NB4 (cell line): ENCODE data around the gene SNRNP70.

ENCODE experiments used
- DNase-seq: peaks from one replicate; pipeline ENCODE4 v3.0.0; 2010; ENCODE audit warnings: low read depth
- H3K4me3 ChIP-seq: one replicate; pipeline ENCODE4 v1.5.1; 2011; ENCODE audit warnings: mild to moderate bottlenecking, low read depth, low read length, moderate library complexity
- MAX ChIP-seq: IDR thresholded peaks from 2 replicates; pipeline ENCODE4 v1.6.1; 2011; ENCODE audit warnings: low read depth, low read length
- MYC ChIP-seq: IDR thresholded peaks from 2 replicates; pipeline ENCODE4 v1.6.1; 2011; ENCODE audit warnings: low read depth, low read length
- POLR2A ChIP-seq: IDR thresholded peaks from 2 replicates; pipeline ENCODE4 v1.6.1; 2011; ENCODE audit warnings: mild to moderate bottlenecking; ENCODE audit not compliant: insufficient read length; ENCODE audit errors: extremely low read depth
- TF ChIP-seq, protein P1 (sequence below): IDR thresholded peaks from one replicate; pipeline ENCODE4 v1.5.1; 2012; ENCODE audit warnings: low read depth, low read length

SNRNP70 gene

GRCh38 chr19:49094505-49095482 is 9.5 kb downstream of the SNRNP70 start:
- H3K4me3 ChIP-seq: no peak overlapping the region
- DNase-seq: no peak
- no peak for TF ChIP-seq MYC
- TF ChIP-seq, protein P1, sequence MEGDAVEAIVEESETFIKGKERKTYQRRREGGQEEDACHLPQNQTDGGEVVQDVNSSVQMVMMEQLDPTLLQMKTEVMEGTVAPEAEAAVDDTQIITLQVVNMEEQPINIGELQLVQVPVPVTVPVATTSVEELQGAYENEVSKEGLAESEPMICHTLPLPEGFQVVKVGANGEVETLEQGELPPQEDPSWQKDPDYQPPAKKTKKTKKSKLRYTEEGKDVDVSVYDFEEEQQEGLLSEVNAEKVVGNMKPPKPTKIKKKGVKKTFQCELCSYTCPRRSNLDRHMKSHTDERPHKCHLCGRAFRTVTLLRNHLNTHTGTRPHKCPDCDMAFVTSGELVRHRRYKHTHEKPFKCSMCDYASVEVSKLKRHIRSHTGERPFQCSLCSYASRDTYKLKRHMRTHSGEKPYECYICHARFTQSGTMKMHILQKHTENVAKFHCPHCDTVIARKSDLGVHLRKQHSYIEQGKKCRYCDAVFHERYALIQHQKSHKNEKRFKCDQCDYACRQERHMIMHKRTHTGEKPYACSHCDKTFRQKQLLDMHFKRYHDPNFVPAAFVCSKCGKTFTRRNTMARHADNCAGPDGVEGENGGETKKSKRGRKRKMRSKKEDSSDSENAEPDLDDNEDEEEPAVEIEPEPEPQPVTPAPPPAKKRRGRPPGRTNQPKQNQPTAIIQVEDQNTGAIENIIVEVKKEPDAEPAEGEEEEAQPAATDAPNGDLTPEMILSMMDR: no peak
- TF ChIP-seq MAX: no peak
- TF ChIP-seq POLR2A: no peak

- peak; percentile 81 for DNase-seq
- no peak overlapping the region for H3K4me3 ChIP-seq
- TF ChIP-seq, protein P1: peak; percentile 96
- TF ChIP-seq MYC: no peak
- no peak for TF ChIP-seq MAX
- TF ChIP-seq POLR2A: no peak
Measured at GRCh38 chr19:49097453-49098288, 12.4 kb downstream of the SNRNP70 start.

GRCh38 chr19:49098795-49099194 is 13.5 kb downstream of the SNRNP70 start:
- no peak for TF ChIP-seq MYC
- TF ChIP-seq, protein P1: no peak
- TF ChIP-seq MAX: no peak
- no peak for TF ChIP-seq POLR2A
- H3K4me3 ChIP-seq: no peak overlapping the region
- no peak for DNase-seq

- no peak for TF ChIP-seq POLR2A
- TF ChIP-seq, protein P1: no peak
- no peak for TF ChIP-seq MAX
- DNase-seq: no peak
- no peak overlapping the region for H3K4me3 ChIP-seq
Measured at GRCh38 chr19:49101160-49101559, 15.9 kb downstream of the SNRNP70 start.

DNA sequence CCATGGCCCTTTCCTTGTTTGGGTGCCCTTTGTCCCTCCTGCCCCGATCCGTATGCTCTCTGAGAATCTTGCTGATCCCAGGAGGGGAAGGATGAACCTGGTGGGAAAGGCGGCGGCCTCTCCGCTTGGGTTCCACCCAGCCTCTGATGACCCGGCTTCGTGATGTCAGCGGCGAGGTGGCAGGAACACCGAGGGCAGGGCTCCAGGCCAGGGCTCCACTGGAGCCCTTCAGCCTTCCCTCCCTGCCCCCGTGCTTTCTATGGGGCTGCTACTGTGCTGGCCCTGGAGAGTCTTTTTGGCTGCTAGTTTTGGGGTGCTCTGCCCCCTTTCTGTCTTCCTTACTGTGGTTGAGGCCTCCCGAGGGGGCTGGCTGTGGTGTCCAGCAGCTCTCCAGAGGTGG is 17.1 kb downstream of the SNRNP70 start:
- no peak overlapping the region for H3K4me3 ChIP-seq
- no peak for DNase-seq
- TF ChIP-seq, protein P1: no peak
- TF ChIP-seq MYC (no peak), POLR2A (no peak), MAX (no peak)
